NCI-H2171 treated with DMSO at 0.1 percent for 48 hours (cell line): ENCODE measurements around the gene TRAPPC5.

ENCODE experiments used
- DNase-seq: peaks from one replicate; lab custom pipeline; 2025; lab: John Stamatoyannopoulos, UW

TRAPPC5 gene

DNA sequence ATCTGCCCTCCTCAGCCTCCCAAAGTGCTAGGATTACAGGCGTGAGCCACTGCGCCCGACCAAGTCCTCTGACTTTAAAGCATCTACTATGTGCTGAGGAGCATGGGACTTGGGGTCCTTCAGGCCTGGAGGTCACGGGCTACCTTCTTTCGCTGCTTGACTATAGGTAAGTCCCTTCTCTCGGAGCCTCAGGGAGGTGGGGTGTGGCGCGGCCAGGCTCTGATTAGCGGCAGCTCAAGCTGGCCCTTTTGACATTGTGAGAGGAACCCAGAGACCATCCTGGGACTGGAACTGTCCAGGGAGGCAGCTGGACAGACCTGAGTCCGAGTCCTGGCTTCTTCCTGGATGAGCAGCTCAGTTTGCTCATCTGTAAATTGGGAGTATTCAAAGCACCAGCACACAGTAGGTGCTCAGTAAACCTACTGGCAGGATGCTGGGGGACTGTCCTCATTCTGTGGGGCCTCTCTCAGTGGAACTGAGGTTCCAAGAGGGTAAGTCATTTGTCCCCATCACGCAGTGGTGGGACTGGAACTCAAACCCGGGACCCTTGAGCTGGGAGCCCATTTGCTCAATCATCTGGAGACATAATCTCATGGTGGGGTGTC lies 20.5 kb downstream of the TRAPPC5 start:
- DNase-seq: no peak

DNA sequence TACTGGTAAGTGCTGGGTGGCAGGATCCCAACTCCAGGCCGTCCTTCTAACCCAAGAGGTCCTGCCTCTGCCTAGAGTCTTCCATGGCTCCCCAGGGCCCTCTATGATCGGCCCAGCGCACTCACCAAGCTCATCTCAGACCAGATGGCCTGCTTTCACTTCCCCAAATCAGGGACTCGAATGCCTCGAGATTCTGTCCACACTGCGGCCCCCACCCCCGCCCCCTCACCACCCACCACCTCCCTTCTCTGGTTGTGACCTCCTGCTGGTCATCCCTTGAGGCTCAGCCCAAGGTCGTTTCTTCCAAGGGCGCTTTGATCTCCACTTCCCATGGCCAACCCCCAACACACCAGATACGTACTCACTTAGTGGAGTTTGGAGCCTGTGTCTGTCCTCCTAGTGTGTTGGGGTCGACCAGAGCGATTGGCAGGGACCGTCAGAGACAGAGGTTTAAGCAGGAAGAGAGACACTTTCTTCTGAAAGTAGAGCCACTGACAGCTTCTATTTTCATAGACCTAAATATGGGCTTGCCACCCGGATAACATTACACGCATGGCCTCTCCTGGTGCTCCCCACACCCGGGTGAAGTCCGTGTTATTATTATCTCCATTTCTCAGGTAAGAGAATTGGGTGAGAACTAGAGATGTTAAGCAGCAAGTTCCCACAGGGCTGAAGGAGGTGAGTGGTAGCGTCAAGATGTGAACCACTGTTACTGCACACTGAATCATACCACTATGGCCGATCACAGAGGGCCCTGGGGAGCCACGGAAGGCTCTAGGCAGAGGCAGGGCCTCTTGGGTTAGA lies 21.2 kb downstream of the TRAPPC5 start, which contains the start of gene FCER2:
TSS of gene FCER2 (minus strand) at position 478 of the 804 bp plus-strand sequence. CDS start 2,371 bp downstream, outside the sequence.
- no peak for DNase-seq

DNA sequence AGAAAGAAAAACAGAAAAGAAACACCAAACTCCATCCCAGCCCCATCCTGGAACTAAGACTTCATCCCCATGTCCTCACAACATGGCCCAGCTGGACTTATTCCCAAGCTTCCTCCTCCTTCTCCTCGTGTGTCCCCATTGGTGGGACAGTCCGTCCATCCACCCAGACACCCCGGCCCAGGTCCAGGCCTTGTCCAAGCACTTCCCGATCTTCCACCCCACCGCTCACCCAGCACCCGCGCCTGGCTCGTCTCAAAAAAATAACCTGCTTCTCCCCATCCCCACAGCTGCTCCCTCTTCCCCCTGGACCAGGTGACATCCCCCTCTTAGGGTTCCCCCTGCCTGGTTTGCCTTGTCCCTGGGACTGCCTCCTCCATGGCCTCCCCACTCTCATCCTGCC lies 22.7 kb downstream of the TRAPPC5 start:
- no peak for DNase-seq

DNA sequence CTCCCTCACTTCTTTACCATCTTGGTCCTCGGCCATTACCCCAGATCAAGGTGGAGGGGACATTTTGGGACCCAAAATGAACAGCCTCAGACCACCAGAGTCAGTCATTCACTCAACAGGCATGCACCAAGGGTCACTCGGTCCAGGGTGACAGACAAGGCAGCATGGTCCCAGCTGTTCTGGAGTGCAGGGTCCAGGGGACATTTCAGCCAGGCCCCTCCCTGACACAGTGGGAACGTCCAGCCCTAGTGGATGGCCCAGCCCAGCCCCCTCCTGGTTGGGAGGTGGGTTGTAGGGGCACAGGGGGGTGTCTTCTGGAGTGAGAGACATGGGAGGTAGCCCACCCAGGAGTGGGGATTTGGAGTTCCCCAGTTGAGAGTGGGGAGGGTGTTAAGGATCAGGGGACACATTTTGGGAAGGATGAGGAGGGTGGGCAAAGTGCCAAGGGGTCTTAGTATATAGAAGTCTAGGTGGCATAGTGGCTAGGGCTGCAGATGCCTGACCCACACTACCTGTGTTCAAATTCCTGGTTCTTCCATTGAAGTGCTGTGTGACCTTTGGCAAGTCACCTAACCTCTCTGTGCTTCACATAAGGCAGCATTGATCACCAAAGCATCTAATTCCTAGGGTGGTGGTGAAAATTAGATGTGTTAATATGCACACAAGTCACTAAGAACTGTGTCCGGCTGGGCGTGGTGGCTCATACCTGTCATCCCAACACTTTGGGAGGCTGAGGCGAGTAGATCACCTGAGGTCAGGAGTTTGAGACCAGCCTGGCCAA lies 23.8 kb downstream of the TRAPPC5 start:
- DNase-seq: no peak

DNA sequence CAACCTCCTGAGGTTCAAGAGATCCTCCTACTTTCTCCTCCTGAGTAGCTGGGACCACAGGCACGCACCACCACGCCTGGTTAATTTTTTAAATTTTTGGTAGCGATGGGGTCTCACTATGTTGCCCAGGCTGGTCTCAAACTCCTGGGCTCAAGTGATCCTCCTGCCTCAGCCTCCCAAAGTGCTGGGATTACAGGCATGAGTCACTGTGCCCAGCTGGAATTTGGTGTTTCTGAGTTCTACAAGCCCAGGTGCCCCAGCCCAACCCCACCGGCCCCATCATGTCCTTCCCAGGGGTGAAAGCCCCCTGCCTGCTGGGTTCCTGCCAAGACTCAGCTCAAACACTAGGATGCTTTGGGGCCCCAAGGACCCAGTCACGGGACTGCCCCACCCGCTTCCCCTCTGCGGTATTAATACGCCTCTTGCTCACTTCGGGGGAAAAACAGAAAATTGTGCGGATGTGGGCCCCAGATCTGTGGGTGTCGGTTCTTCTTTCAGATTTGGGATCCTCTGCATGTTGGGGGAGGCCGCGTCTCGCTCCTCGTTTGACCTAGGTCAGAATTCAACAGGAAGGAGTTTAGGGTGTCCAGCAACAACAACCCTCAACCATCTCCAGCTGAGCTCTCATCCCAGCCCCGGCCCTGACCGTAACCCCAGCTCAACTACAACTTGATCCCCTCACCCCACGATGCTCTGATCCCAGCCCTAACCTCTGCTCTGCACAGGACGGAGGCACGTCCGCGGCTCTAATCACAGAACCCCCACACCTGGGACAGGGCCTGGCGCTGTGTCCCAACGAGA lies 25.0 kb downstream of the TRAPPC5 start:
- DNase-seq: no peak

DNA sequence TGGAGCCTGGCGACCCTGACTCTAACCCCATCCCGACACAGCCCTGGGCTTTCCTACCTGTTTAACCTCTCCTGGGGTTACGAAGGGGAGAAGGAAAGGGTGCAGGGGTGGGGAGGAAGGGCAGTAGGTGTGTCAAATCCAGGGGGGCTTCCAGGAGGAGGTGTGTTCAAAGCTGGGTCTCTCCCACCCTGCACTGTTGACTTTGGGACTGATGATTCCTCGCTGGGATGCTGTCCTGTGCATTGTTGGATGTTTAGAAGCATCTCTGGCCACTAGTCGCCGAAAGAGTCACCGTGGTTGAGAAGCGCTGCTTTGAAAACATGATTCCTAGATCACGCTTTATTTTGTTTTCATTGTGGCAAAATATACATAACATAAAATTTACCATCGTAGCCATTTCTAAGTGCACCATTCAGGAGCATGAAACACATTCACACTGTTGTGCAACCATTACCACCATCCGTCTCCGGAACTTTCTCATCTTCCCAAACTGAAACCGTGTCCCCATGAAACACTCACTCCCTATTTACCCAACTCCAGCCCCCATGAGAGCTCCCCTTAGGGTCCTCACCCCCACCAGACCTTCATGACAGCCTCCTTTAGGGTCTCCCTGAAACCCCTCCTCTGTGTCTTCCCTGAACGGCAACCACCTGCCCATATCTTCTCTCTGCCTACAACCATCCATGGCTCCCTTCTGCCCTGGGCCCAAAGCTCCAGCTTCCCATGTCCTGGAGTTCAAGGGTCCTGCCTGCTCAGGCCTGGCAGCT lies 25.7 kb downstream of the TRAPPC5 start:
- no peak for DNase-seq

DNA sequence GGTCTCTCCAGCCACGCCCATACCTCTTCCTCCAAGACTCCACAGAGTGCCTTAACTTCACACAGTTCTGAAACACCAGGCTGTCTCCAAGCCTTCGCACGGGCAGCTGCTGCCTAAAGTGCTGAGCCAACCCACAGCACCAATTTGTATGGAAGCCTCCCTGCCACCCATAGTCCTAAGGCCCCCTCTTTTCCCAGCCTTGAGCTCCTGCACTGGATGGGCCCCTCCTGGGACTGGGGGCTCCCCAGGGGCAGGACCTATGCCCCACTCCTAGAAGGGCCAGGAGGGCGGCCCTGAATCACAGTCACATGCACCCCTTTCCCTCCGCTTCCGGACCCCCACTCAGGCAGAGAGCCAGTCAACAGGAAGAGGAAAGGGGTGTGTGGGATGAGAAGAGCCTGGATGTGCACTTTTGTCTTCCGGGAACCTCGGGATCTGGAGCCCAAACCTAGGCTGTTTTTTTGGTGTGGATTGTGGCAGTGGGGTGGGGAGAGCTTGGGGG lies 26.4 kb downstream of the TRAPPC5 start:
- DNase-seq: no peak

DNA sequence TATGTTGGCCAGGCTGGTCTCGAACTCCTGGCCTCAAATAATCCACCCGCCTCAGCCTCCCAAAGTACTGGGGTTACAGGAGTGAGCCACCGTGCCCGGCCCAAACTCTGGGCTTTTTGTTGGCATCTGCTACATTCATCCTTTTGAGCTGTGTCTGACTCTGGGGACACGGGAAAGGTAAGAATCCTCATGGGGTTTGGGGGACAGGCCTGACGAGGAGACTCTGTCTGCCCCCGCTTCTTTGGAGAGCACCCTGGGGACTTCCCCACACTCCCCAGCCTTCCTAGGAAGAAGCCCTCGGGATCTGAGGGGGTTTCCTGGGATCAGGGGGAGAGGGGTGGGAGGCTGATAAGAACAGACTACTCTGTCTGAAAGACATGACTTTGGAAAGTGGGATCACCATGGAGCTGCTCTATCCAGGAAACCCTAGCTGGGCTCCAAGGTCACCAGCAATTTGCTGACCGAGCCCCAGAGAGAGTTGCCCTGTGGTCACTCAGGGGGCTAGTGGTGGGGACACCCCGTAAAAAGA lies 29.4 kb downstream of the TRAPPC5 start:
- no peak for DNase-seq

DNA sequence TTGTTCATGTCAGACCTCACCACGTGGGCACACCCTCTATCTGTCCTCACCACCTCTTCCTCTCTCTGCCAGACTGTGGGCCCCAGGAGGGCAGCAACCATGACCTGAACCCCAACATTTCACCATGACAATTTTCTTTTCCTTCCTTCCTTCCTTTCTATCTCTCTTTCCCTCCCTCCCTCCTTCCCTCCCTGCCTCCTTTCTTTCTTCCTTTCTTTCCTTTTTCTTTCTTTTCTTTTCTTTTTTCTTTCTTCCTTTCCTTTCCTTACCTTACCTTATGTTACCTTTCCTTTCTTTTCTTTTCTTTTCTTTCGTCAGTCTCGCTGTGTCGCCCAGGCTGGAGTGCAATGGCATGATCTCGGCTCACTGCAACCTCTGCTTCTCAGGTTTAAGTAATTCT lies 30.0 kb downstream of the TRAPPC5 start:
- DNase-seq: no peak

DNA sequence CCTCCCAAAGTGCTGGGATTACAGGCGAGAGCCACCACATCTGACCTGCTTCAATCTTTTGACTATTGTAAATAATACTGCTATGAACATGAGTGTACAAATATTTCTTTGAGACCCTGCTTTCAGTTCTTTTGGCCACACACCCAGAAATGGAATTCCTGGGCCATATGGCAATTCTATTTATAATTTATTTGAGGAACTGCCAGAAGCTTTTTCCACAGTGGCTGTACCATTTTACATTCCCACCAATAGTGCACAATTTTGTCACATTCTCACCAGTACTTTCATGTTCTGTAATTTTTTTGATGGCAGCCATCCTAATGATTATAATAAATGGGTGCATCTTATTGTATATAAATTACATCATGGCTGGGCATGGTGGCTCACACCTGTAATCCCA lies 35.0 kb downstream of the TRAPPC5 start:
- DNase-seq: no peak

DNA sequence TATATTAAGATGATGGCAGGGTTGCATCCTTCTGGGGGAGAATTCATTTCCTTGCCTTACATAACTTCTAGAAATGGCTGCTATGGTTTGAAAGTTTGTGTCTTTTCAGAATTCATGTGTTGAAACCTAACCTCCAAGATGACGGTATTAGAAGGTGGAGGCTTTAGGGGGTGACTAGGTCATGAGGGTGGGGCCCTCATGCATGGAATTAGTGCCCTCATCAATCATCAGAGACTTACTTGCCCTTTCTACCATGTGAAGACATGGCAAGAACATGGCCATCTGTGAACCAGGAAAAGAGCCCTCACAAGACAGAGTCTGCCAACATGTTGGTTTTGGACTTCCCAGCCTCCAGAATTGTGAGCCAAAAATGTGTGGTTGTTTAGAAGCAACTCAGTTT lies 36.1 kb downstream of the TRAPPC5 start:
- no peak for DNase-seq

DNA sequence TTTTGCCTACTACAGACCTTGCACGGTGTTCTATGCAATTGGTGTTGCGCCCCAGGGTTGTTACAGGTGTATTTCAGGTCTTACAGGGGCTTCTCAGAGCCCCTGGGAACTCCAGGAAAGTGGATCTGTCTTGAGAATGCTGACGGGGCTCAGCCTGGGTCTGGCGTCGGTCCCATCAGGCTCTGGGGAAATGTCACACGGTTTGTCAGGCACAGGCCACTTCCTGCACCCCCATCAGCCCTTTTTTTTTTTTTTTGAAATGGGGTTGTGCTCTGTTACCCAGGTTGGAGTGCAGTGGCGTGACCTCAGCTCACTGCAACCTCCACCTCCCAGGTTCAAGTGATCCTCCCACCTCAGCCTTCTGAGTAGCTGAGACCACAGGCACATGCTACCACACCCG lies 38.0 kb downstream of the TRAPPC5 start:
- no peak for DNase-seq

DNA sequence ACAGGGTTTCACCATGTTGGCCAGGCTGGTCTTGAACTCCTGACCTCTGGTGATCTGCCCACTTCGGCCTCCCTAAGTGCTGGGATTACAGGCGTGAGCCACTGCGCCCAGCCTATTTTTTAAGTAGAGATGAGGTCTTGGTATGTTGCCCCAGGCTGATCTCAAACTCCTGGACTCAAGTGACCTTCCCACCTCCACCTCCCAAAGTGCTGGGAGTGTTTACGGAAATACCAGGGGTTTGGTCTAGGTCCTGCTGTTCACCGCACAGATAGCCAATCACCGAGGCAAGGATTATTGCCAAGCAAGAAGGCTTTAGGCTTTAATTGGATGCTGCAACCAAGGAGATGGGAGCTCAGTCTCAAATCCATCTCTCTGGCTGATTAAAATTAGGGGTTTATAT lies 39.7 kb downstream of the TRAPPC5 start:
- no peak for DNase-seq

DNA sequence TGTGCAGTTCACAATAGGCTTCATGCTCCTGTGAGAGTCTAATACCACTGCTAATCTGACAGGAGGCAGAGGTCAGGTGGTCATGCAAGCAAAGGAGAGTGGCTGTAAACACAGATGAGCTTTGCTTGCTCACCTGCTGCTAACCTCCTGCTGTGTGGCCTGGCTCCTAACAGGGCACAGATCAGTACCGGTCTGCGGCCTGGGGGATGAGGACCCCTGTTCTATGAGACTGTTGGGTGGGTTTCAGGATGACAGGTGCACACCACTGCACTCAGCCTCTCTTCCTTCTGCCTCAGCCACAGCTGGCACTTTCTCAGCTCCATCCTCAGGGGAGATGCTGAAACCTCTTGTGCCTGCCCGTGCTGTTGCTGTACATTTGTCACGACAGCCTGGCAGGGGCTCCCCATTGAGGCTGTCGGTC lies 41.6 kb downstream of the TRAPPC5 start:
- peak; percentile 97 for DNase-seq

DNA sequence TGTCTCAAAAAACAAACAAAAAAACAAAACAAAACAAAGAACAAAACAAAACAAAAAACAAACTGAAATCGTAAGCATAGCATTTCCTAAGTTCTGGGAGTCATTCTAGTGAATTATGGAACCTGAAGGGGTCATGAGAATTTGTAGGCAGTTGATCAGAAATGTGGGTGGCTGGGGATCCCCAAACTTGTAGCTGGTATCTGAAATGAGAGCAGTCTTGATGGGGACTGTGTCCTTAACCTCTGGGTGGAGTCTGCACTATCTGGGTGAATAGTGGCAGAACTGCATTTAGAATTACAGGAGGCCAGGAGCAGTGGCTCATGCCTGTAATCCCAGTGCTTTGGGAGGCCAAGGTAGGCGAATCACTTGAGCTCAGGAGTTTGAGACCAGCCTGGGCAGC lies 45.2 kb downstream of the TRAPPC5 start:
- DNase-seq: no peak

DNA sequence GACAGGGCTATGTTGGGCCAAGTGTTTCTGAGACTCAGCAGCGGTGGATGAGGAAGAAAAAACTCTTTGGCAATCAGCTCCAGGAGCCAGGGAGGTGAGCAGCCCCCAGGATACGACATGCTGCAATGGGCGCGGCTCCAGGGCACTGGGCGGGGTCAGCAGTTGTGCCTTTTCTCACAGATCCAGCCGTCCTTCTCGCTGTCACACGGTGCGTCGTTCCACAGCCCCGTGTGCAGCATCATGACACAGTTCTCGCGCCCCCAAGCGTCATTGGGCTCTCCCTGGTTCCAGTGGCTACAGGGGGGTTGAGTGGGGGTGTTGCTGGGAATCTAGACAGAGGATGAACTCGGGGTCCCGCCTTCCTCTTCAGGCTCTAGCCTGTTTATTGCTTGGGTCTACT lies 48.6 kb downstream of the TRAPPC5 start:
- peak; percentile 16 for DNase-seq

DNA sequence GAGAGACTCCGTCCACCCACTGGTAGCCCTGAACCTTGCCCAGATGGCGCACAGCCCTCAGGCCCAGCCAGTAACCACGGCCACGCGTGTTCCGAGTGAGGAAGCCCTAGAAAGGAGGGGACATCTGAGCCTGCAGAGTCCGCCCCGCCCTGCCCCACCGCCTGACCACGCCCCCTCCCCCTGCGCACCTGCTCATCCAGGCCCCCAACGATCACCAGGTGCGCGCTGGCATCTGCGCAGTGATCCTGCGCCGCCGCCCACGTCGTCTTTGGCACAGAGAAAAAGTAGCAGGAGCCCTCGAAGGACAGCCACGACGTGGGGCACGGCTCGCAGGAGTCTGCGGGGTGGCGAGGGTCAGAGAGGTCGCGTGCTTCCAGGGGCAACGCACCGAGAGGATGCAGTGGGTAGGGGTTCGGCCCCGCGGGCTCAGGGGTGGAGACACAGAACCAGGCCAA lies 49.2 kb downstream of the TRAPPC5 start:
- DNase-seq: peak; percentile 73

DNA sequence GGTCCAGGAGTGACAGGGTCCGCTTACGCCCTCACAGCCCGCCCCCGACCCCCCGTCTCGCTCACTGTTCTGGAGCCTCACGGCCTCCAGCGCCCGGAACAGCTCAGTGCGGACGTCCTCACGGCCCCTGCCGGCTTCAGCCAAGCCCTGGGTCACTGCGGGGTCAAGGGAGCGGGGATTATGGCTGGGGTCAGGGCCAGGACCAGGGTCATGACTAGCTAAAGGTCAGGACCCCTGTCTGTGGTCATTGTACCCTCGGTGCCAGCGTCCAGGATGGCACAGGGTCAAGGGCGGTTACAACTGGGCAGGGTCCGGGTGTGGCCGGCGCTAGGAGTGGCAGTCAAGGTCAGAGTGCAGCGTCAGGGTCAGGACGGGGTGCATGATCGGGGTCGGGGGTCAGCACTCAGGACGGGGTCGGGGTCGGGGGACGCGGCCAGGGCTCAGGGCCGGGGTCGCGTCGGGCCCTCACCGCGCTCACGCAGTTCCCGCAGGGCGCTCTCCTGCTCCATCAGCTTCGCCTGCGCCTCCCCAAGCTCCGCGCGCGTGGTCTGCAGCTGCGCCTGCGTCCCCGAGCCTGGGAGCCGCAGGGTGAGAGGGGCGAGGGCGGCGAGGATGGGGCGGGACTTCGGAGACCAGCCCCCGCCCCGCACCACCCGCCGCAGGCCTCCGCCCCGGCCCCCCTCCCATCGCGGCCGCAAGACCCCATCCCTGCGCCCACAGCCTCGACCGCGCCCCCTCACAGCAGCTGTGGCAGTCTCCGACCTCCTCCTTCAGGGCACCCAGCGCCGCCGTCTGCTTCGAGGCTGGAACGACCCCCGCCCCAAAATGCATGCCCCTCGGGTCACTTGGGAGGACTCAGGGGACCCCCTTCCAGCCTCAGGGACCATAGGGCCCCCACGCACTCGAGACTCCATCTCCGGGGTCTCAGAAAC lies 49.9 kb downstream of the TRAPPC5 start:
- no peak for DNase-seq

DNA sequence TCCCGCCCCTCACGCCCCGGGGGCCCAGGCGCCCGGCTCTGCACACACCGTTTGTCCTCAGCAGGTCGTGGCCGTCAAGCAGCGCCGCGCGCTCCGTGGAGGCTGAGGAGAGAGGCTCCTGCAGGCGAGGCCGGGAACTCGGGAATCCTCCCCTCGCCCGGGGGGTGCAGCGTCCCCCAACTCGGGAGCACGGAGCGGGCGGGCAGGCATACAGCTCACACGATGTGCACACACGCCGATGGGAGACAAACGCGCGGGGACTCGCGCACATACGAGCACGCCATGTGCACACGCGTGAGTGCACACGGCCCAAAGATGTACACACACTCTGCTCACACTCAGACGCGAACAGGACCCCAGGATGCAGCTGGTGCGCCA lies 50.6 kb downstream of the TRAPPC5 start:
- DNase-seq: no peak

DNA sequence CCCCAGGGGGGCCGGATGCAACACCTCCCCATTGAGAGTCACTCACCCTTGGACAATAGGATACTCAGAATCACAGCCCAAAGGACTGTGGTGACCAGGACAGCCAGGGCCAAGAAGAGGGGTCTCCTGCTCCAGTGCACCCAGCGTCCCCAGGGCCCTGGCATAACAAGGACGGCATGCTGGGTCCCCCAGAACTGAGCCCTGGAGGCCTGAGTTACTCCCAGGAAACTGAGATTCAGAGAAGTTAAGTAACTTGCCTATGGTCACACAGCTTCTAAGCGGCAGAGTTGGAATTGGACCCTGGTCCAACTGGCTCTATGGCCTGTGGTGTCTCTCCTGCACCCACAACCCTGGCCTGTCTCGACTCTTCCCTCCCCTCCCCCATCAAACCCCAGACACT lies 51.0 kb downstream of the TRAPPC5 start:
- no peak for DNase-seq
